CD4-positive, alpha-beta T cell (primary cell): ENCODE results near the gene CDK15. TPM values are rescaled to one million over a fixed set of nuclear protein-coding genes. Genes with fewer than 3 reads are reported as not detected.

Source experiments
- ATAC-seq: fragments of 200-7000 bp; cut with Tn5 transposase; one replicate; pipeline ENCODE4 v1.10.0; 2022; ENCODE audit warnings: mild to moderate bottlenecking; ENCODE audit not compliant: poor library complexity
- CTCF ChIA-PET: fragments of 350-600 bp; sonication (Branson Sonifier 250); formaldehyde crosslinking; loops from one replicate; lab custom pipeline; 2021; ENCODE audit warnings: antibody characterized with exemption, inconsistent platforms; lab: Charles Lee
- POLR2A ChIA-PET: fragments of 350-600 bp; sonication (Branson Sonifier 250); formaldehyde crosslinking; loops from one replicate; lab custom pipeline; 2021; ENCODE audit warnings: antibody characterized with exemption, inconsistent platforms; lab: Charles Lee
- DNase-seq, 14 experiments: peaks; one replicate each; pipeline ENCODE4 v3.0.0-alpha.2; 2013 to 2020; ENCODE audit warnings: mixed read lengths in 2 of 14
- H3K27ac ChIP-seq, 2 donors: one replicate each; pipeline versions ENCODE4 v1.5.1 to v1.7.0; 2013; ENCODE audit warnings: low read length in 2 of 2, low read depth in 1 of 2, mild to moderate bottlenecking in 1 of 2
- H3K27me3 ChIP-seq, 2 experiments: 1 replicate in 1 of 2; 2 replicates in 1 of 2; pipeline versions ENCODE4 v1.6.1 to v1.7.0; 2013; ENCODE audit warnings: low read length in 2 of 2, control low read depth in 1 of 2, mild to moderate bottlenecking in 1 of 2, moderate library complexity in 1 of 2; ENCODE audit not compliant: insufficient read depth in 2 of 2, control insufficient read depth in 1 of 2
- H3K36me3 ChIP-seq: one replicate; pipeline ENCODE4 v1.6.1; 2013; ENCODE audit warnings: low read length, control low read depth; ENCODE audit not compliant: insufficient read depth
- H3K4me1 ChIP-seq: one replicate; pipeline ENCODE4 v1.6.1; 2013; ENCODE audit warnings: low read length, control low read depth; ENCODE audit not compliant: insufficient read depth
- H3K4me3 ChIP-seq: one replicate; pipeline ENCODE4 v1.5.1; 2013; ENCODE audit warnings: mild to moderate bottlenecking, low read length, moderate library complexity
- H3K9me3 ChIP-seq, 2 experiments: 1 replicate in 1 of 2; 2 replicates in 1 of 2; pipeline versions ENCODE4 v1.6.1 to v1.7.0; 2013; ENCODE audit warnings: low read length in 2 of 2, mild to moderate bottlenecking in 2 of 2, control low read depth in 1 of 2, moderate library complexity in 1 of 2; ENCODE audit not compliant: control insufficient read depth in 1 of 2, insufficient read depth in 1 of 2
- H3K27ac Mint-ChIP-seq: one replicate; pipeline ENCODE4 v1.8.0; 2020; ENCODE audit warnings: mixed read lengths
- H3K27me3 Mint-ChIP-seq: one replicate; pipeline ENCODE4 v1.8.0; 2021; ENCODE audit warnings: mixed read lengths
- H3K36me3 Mint-ChIP-seq: one replicate; pipeline ENCODE4 v1.8.0; 2021; ENCODE audit warnings: low read depth, mixed read lengths
- H3K4me1 Mint-ChIP-seq: one replicate; pipeline ENCODE4 v1.8.0; 2021; ENCODE audit warnings: low read depth, mixed read lengths
- H3K4me3 Mint-ChIP-seq: one replicate; pipeline ENCODE4 v1.8.0; 2020; ENCODE audit warnings: mild to moderate bottlenecking, mixed read lengths
- H3K9me3 Mint-ChIP-seq: one replicate; pipeline ENCODE4 v1.8.0; 2020; ENCODE audit warnings: mixed read lengths
- intact Hi-C, 2 experiments: fragments of 100-400 bp; cut with DNase I in 1 of 2; cut with micrococcal nuclease in 1 of 2; formaldehyde crosslinking; loops; one replicate each; pipeline versions ENCODE4 v1.15.1 to v1.9.0; 2023 to 2025; cut with DNase I, micrococcal nuclease
- total RNA-seq, 174 experiments: library from RNA in 2 of 174; stranded (reverse) in 2 of 174; gene quantifications; one replicate each; pipeline ENCODE4 v1.2.3 and lab custom pipeline; 2021 to 2026
- TF ChIP-seq, protein P1 (sequence below): fragments of 200-600 bp; IDR thresholded peaks from one replicate; pipeline ENCODE4 v1.8.0; 2022; ENCODE audit warnings: antibody characterized with exemption, mild to moderate bottlenecking

The CDK15 gene
- total RNA-seq, 2 experiments from 2014 or later = not detected

GRCh38 chr2:201879996-201880395, 73.7 kb downstream of the CDK15 start:
- Mint-ChIP-seq H3K27me3 (peaks cover 47% of the 10 kb centered on the region), H3K36me3 (no peaks in the 10 kb centered on the region), H3K9me3 (no peaks in the 10 kb centered on the region), H3K4me1 (peaks cover 29% of the 10 kb centered on the region), H3K4me3 (no peak overlapping the region), H3K27ac (no peak overlapping the region)
- ATAC-seq (no peak), DNase-seq (no peak)
- intact Hi-C loops = no loop called here
- H3K27ac ChIP-seq = no peak overlapping the region
- TF ChIP-seq, protein P1, sequence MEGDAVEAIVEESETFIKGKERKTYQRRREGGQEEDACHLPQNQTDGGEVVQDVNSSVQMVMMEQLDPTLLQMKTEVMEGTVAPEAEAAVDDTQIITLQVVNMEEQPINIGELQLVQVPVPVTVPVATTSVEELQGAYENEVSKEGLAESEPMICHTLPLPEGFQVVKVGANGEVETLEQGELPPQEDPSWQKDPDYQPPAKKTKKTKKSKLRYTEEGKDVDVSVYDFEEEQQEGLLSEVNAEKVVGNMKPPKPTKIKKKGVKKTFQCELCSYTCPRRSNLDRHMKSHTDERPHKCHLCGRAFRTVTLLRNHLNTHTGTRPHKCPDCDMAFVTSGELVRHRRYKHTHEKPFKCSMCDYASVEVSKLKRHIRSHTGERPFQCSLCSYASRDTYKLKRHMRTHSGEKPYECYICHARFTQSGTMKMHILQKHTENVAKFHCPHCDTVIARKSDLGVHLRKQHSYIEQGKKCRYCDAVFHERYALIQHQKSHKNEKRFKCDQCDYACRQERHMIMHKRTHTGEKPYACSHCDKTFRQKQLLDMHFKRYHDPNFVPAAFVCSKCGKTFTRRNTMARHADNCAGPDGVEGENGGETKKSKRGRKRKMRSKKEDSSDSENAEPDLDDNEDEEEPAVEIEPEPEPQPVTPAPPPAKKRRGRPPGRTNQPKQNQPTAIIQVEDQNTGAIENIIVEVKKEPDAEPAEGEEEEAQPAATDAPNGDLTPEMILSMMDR = no peak
- no peak overlapping the region for H3K4me3 ChIP-seq
- CTCF ChIA-PET = no interaction called here
- no peaks in the 10 kb centered on the region for H3K9me3 ChIP-seq
- peaks cover 6% of the 10 kb centered on the region for H3K4me1 ChIP-seq
- POLR2A ChIA-PET = no interaction called here
- H3K27me3 ChIP-seq = peaks cover 26 to 32% of the 10 kb centered on the region in 2 experiments
- no peaks in the 10 kb centered on the region for H3K36me3 ChIP-seq

- H3K36me3 ChIP-seq = no peaks in the 10 kb centered on the region
- H3K4me3 ChIP-seq = no peak overlapping the region
- no peak overlapping the region for H3K27ac Mint-ChIP-seq
- no peak overlapping the region for H3K4me3 Mint-ChIP-seq
- DNase-seq (no peak), ATAC-seq (no peak)
- H3K4me1 ChIP-seq = peaks cover 6% of the 10 kb centered on the region
- ChIA-PET CTCF (no interaction called here), POLR2A (no interaction called here)
- H3K9me3 ChIP-seq = no peaks in the 10 kb centered on the region
- H3K9me3 Mint-ChIP-seq = no peaks in the 10 kb centered on the region
- H3K27me3 ChIP-seq = peaks cover 26 to 32% of the 10 kb centered on the region in 2 experiments
- peaks cover 29% of the 10 kb centered on the region for H3K4me1 Mint-ChIP-seq
- H3K27ac ChIP-seq = no peak overlapping the region
- intact Hi-C loops = no loop called here
- H3K36me3 Mint-ChIP-seq = no peaks in the 10 kb centered on the region
- peaks cover 49% of the 10 kb centered on the region for H3K27me3 Mint-ChIP-seq
- TF ChIP-seq, protein P1 = no peak
These were observed 74.2 kb downstream of the CDK15 start for GRCh38 chr2:201880579-201880978.

DNA sequence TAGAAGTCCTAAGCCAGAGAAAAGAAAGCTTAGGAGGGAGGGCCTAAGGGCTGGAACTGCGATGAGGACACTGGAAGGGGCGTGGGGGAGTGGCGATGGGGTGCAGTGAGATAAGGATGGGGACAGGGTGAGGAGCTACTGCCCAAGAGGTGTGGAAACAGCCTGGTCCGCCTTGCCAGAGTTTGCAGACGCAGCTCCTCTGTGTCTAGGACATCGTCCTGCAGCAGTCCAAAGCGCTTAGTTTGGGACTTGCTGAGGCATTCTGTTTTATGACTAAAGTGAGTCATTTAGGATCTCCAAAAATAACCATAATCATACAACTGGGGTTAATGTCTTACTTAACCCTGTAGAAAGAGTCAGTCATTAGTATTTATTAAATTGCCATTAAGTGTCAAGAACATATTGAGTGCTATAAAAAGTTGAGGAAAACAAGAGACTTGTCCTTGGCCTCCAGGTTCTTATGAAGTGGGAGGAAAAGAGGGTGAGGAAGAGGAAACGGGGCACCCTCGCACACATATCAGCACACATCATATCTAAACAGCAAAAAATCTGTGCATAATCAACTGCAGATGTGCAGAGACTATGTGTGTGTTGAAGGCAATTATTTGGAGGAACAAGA, 74.8 kb downstream of the CDK15 start:
- Histone ChIP-seq H3K9me3 (no peaks in the 10 kb centered on the region), H3K27me3 (peaks cover 26 to 32% of the 10 kb centered on the region in 2 experiments), H3K27ac (no peak overlapping the region), H3K4me1 (peaks cover 6% of the 10 kb centered on the region), H3K4me3 (no peak overlapping the region), H3K36me3 (no peaks in the 10 kb centered on the region)
- ChIA-PET CTCF (no interaction called here), POLR2A (no interaction called here)
- Mint-ChIP-seq H3K4me3 (no peak overlapping the region), H3K27me3 (peaks cover 53% of the 10 kb centered on the region), H3K36me3 (no peaks in the 10 kb centered on the region), H3K9me3 (no peaks in the 10 kb centered on the region), H3K4me1 (peaks cover 29% of the 10 kb centered on the region), H3K27ac (no peak overlapping the region)
- intact Hi-C loops = no loop called here
- TF ChIP-seq, protein P1 = no peak
- ATAC-seq = no peak
- DNase-seq = no peak
